DMS 273 (cell line): ENCODE results near the gene ARL9.

Source experiments
- DNase-seq: peaks from one replicate; lab custom pipeline; 2025; ENCODE audit not compliant: unreplicated experiment; lab: John Stamatoyannopoulos, UW

ARL9 gene

GRCh38 chr4:56531149-56531770, 25.7 kb downstream of the ARL9 start:
- no peak for DNase-seq

- no peak for DNase-seq
Measured at GRCh38 chr4:56531823-56532222, 26.2 kb downstream of the ARL9 start.

- no peak for DNase-seq
Measured at GRCh38 chr4:56532239-56532638, 26.6 kb downstream of the ARL9 start.

- DNase-seq = no peak
Measured at GRCh38 chr4:56535915-56536314, 30.3 kb downstream of the ARL9 start.

- no peak for DNase-seq
Measured at GRCh38 chr4:56537147-56537546, 31.6 kb downstream of the ARL9 start.

GRCh38 chr4:56540826-56541225, 35.2 kb downstream of the ARL9 start:
- DNase-seq = no peak

- DNase-seq = peak; percentile 92
Measured at GRCh38 chr4:56544573-56545131, 39.1 kb downstream of the ARL9 start.

- DNase-seq = no peak
Measured at GRCh38 chr4:56550642-56551041, 45.1 kb downstream of the ARL9 start.

- DNase-seq = no peak
Measured at GRCh38 chr4:56551516-56551915, 45.9 kb downstream of the ARL9 start.

GRCh38 chr4:56552273-56552672, 46.7 kb downstream of the ARL9 start:
- DNase-seq = no peak

- DNase-seq = no peak
Measured at GRCh38 chr4:56570041-56570440, 64.5 kb downstream of the ARL9 start.
